Measurements from ENCODE around the gene DST.

The DST gene

DNA sequence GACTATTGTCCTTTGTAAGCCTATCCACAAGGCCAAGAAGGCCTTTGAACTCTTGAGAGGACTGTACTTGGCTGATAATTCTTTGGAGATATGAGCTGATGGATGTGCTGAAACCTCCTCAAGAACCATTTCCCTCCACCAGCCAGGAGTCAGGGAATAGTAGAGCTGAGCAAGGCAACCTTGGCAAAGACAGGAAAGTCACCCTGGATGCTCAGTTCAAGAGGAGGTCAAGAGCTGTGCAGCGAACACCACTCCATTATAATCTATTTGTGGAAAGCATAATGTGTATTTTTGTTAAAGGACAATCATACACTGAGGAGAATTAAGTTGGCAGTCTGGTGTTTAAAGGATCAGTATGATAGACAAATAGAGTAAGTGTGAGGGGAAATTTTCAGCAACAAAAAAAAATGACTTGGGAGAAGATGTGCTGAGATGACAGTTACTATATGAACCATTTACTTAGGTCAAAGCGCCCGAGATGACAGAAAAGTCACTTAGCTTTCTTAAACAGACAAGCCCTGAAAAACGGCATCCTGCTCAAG lies 218.1 kb downstream of the DST start:
- no peak for DNase-seq

DNA sequence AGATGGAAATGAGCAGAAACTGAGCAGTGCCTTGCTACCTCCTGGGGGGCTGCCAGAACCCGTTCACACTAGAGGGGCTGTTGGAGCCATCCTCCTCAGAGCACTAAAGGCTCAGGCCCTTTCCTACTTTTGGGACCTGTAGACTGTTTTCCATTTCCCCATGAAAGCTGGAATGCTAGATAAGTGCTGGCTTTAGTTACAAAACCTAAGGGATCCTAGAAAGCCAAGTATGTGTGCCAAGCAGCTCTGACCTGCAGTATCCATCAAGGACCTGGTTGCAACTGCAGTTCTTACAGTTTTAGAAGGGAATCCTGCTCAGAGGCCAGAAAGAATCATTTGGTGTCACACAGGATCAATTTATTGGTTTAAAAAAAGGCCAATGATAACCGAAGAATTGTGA lies 218.6 kb downstream of the DST start:
- DNase-seq = no peak

DNA sequence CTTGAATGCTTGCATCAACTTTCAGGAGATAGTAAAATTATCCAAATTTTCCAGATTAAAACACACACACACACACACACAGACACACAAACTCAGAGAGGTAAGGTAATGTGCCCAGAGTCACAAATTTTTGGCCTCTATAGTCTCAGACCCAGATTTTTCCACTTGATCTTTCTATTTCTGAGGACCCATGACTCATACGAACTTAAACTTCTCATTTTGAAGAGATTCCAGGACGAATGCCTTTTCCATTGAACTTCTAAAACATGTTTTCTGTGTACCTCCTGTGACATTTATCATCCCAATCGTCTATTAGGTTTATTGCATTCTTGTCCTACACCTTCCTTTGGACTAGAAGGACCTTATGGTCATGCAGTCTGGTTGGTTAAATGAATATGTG lies 222.4 kb downstream of the DST start:
- DNase-seq = no peak

DNA sequence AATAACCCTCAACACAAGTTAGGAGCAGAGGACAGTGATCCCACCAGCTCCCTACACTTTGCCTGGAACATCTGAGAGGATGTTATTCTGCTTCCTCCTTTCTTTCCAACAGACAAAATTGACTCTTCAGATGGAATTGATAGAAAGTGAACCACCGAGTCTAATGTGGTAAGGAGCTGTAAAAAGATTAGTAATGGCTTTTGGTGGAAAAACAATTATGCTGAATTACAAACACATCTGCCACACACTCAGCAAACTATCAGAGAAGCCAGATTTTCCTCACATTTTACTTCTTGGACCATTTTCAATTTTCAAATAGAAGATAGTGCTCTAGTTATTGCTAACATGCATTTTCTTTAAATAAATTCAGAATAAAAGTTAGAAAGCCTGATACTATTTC lies 223.5 kb downstream of the DST start:
- no peak for DNase-seq

DNA sequence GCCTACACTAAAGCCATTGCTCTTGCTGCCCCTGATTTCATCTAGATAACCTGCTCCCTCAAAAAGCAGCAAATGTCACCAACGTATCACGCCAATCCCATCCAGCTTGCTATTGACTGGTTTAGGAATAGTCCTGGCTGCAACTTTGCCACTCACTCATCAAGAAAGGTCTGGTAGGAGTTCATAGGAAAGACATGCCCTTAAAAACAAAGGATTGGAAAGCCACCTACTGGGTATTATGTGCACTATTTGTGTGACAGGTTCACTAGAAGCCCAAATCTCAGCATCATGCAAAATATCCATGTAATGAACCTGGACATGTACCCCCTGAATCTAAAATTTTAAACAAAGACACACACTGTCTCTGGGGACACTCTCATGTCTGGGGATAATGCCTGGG lies 224.9 kb downstream of the DST start:
- DNase-seq = no peak

DNA sequence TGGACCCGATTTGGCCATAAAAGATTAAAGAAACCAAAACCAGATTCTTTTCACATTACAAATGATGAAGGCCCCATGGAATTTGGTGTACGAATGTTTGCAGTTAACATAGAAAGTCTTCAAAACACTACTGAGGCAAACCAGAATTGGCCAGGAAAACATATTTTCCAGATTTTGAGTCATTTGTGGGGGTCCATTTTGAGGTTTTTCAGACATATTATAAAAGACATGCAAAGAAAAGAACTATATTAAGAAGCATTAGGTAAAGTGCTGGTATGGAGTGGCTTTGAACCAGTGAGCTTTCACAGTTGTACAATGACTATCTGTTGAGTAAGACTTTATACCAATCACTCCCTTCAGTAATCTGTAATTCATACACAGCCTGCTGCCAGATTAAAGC lies 226.4 kb downstream of the DST start:
- no peak for DNase-seq

DNA sequence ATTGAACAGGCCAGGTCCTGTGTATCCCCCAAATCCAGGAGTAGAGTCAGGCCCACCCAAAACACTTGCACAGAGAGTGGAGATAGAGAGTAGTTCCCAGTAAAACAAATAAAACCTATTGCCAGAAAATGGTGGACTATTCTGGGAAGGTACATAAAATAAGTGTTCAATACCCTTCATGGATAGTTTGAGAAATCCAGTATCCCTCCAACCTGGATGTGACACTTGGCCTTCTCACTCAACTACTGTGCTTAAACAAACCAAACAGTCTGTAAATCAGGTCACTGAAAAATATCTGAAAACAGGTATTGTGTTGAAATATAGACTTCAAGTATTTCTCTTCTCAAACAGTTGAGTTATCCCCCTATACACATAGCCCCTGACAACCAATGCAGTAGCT lies 233.7 kb downstream of the DST start:
- DNase-seq = no peak
